Measurements from ENCODE around the gene ARMC5. TPM values are rescaled to one million over a fixed set of nuclear protein-coding genes. Genes with fewer than 3 reads are reported as not detected.

ARMC5 gene
- total RNA-seq, 1 experiment from 2014 or later = 11.8 TPM

DNA sequence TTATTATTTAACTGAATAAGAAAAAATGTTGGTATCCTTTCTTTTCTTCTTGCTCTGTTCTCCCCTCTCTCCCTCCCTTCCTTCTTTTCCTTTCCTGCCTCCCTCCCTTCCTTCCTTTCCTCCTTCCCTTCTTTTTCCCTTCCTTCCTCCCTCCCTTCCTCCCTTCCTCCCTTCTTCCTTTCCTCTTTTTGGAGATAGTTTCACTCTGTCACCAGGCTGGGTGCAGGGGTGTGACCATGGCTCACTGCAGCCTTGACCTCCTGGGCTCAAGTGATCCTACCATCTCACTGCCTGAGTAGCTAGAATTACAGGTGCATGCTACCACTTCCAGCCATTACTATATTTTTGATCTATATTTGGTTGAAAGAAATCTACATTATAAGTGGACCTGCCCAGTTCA is 54.6 kb downstream of the ARMC5 start:
- H4K20me1 ChIP-seq (ENCODE audit: insufficient read depth) = no peaks in the 10 kb centered on the region
- H3K9me2 ChIP-seq (ENCODE audit: insufficient read depth) = no peaks in the 10 kb centered on the region
- no peaks in the 10 kb centered on the region for H3K36me3 ChIP-seq (ENCODE audit: control insufficient read depth in 1 of 2, insufficient read depth in 2 of 2, low read length in 2 of 2)
- H3K9ac ChIP-seq (ENCODE audit: low read length) = no peak overlapping the region
- H3K4me1 ChIP-seq (ENCODE audit: control insufficient read depth in 1 of 2, insufficient read depth in 2 of 2, low read length in 2 of 2) = peaks cover 6 to 10% of the 10 kb centered on the region in 2 experiments; a peak in 3 of 4 replicates
- no peak overlapping the region for H3K4me2 ChIP-seq (ENCODE audit: low read length)
- H3K79me2 ChIP-seq (ENCODE audit: insufficient read depth, low read length) = no peaks in the 10 kb centered on the region
- CTCF ChIA-PET = no interaction called here
- intact Hi-C loops (cut with micrococcal nuclease) = no loop called here
- DNase-seq (ENCODE audit: low read depth, low spot score) (no peak), ATAC-seq (no peak)
- no peaks in the 10 kb centered on the region; a peak in 1 of 4 replicates for H3K9me3 ChIP-seq (ENCODE audit: control insufficient read depth in 1 of 2, insufficient read depth in 1 of 2, low read depth in 1 of 2, low read length in 2 of 2)
- BruUV-seq (replicated peaks) = no TSS peak
- RAD21 ChIA-PET (ENCODE audit: low non-redundant PET in 1 of 2, low total read pairs in 2 of 2, uncharacterized antibody in 2 of 2, unreplicated experiment in 2 of 2) = no interaction called here
- no peak overlapping the region for H3K4me3 ChIP-seq (replicated peaks in 1 of 2; ENCODE audit: low read depth in 1 of 2, low read length in 2 of 2)
- TF ChIP-seq, protein P1, sequence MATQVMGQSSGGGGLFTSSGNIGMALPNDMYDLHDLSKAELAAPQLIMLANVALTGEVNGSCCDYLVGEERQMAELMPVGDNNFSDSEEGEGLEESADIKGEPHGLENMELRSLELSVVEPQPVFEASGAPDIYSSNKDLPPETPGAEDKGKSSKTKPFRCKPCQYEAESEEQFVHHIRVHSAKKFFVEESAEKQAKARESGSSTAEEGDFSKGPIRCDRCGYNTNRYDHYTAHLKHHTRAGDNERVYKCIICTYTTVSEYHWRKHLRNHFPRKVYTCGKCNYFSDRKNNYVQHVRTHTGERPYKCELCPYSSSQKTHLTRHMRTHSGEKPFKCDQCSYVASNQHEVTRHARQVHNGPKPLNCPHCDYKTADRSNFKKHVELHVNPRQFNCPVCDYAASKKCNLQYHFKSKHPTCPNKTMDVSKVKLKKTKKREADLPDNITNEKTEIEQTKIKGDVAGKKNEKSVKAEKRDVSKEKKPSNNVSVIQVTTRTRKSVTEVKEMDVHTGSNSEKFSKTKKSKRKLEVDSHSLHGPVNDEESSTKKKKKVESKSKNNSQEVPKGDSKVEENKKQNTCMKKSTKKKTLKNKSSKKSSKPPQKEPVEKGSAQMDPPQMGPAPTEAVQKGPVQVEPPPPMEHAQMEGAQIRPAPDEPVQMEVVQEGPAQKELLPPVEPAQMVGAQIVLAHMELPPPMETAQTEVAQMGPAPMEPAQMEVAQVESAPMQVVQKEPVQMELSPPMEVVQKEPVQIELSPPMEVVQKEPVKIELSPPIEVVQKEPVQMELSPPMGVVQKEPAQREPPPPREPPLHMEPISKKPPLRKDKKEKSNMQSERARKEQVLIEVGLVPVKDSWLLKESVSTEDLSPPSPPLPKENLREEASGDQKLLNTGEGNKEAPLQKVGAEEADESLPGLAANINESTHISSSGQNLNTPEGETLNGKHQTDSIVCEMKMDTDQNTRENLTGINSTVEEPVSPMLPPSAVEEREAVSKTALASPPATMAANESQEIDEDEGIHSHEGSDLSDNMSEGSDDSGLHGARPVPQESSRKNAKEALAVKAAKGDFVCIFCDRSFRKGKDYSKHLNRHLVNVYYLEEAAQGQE (IDR thresholded peaks at IDR 0.05; ENCODE audit: low read depth) = no peak
- TF ChIP-seq MAX (IDR thresholded peaks at IDR 0.05) = no peak
- no peak for TF ChIP-seq POLR2A (IDR thresholded peaks at IDR 0.05; ENCODE audit: borderline replicate concordance, extremely low read depth, insufficient read depth, insufficient read length)
- no peak for TF ChIP-seq POLR2AphosphoS5 (IDR thresholded peaks at IDR 0.05; ENCODE audit: low read depth, low read length)
- no peak for TF ChIP-seq EZH2phosphoT487 (IDR thresholded peaks at IDR 0.05; ENCODE audit: borderline replicate concordance)
- no peak for TF ChIP-seq FOSL1 (IDR thresholded peaks at IDR 0.05; ENCODE audit: low read depth)
- no peak for TF ChIP-seq ZFX (IDR thresholded peaks at IDR 0.05)
- no peak for TF ChIP-seq EGR1 (IDR thresholded peaks at IDR 0.05; ENCODE audit: low read depth)
- no peak for TF ChIP-seq EZH2 (IDR thresholded peaks at IDR 0.05)
- TF ChIP-seq RAD21 (IDR thresholded peaks at IDR 0.05; ENCODE audit: low read depth) = no peak
- TF ChIP-seq, protein P2, sequence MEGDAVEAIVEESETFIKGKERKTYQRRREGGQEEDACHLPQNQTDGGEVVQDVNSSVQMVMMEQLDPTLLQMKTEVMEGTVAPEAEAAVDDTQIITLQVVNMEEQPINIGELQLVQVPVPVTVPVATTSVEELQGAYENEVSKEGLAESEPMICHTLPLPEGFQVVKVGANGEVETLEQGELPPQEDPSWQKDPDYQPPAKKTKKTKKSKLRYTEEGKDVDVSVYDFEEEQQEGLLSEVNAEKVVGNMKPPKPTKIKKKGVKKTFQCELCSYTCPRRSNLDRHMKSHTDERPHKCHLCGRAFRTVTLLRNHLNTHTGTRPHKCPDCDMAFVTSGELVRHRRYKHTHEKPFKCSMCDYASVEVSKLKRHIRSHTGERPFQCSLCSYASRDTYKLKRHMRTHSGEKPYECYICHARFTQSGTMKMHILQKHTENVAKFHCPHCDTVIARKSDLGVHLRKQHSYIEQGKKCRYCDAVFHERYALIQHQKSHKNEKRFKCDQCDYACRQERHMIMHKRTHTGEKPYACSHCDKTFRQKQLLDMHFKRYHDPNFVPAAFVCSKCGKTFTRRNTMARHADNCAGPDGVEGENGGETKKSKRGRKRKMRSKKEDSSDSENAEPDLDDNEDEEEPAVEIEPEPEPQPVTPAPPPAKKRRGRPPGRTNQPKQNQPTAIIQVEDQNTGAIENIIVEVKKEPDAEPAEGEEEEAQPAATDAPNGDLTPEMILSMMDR (IDR thresholded peaks at IDR 0.05 in 2 of 3, conservative IDR thresholded peaks at IDR 0.05 in 1 of 3; ENCODE audit: borderline replicate concordance in 1 of 3, insufficient read depth in 1 of 3, low read depth in 2 of 3, low read length in 2 of 3) = no peak
- TF ChIP-seq CEBPB (IDR thresholded peaks at IDR 0.05; ENCODE audit: low read depth) = no peak
- no peak for TF ChIP-seq JUND (IDR thresholded peaks at IDR 0.05)
- TF ChIP-seq SRF (IDR thresholded peaks at IDR 0.05; ENCODE audit: low read depth) = no peak
- no peak for TF ChIP-seq YY1 (IDR thresholded peaks at IDR 0.05; ENCODE audit: extremely low read depth, insufficient replicate concordance, low read depth, low read length)
- H3K27ac ChIP-seq (ENCODE audit: low read depth, low read length) = no peak overlapping the region
- H3K27me3 ChIP-seq (ENCODE audit: insufficient read depth, low read length) = no peaks in the 10 kb centered on the region
- POLR2A ChIA-PET = no interaction called here
- H2AFZ ChIP-seq (ENCODE audit: low read depth, low read length, poor library complexity, severe bottlenecking) = no peak overlapping the region

Other genes with a start within 250 kb of the ARMC5 start
- gene TRIM72, start 245.4 kb upstream of the ARMC5 start, total RNA-seq (2021; ENCODE audit: unreplicated experiment) = 43.8 TPM
- not detected for gene PYDC1, start 242.4 kb upstream of the ARMC5 start, total RNA-seq (2021; ENCODE audit: unreplicated experiment)
- 1.7 TPM for gene ITGAM, start 199.5 kb upstream of the ARMC5 start, total RNA-seq (2021; ENCODE audit: unreplicated experiment)
- gene ITGAX, start 104.3 kb upstream of the ARMC5 start, total RNA-seq (2021; ENCODE audit: unreplicated experiment) = 1.9 TPM
- 0.12 TPM for gene ITGAD, start 66.2 kb upstream of the ARMC5 start, total RNA-seq (2021; ENCODE audit: unreplicated experiment)
- not detected for gene COX6A2, start 31.1 kb upstream of the ARMC5 start, total RNA-seq (2021; ENCODE audit: unreplicated experiment)
- gene ZNF843, start 16.7 kb upstream of the ARMC5 start, total RNA-seq (2021; ENCODE audit: unreplicated experiment) = 0.69 TPM
- gene TGFB1I1, start 12.7 kb downstream of the ARMC5 start, total RNA-seq (2021; ENCODE audit: unreplicated experiment) = 8.7 TPM
- 0.10 TPM for gene SLC5A2, start 23.6 kb downstream of the ARMC5 start, total RNA-seq (2021; ENCODE audit: unreplicated experiment)
- gene RUSF1, start 48.9 kb downstream of the ARMC5 start, total RNA-seq (2021; ENCODE audit: unreplicated experiment) = 59.3 TPM
- gene AHSP, start 68.4 kb downstream of the ARMC5 start, total RNA-seq (2021; ENCODE audit: unreplicated experiment) = not detected

All from HCT116 (cell line).